GM12878 (cell line): ENCODE data around the gene CTSW. TPM values are rescaled to one million over a fixed set of nuclear protein-coding genes. Genes with fewer than 3 reads are reported as not detected.

Source experiments
- BHLHE40 ChIP-seq, 2 experiments: fragments of 450-650 bp in 1 of 2; IDR thresholded peaks; 2 replicates each; pipeline ENCODE4 v1.6.1; 2011 to 2017; ENCODE audit warnings: low read depth in 2 of 2, borderline replicate concordance in 1 of 2, improper control_type of control experiment in 1 of 2, low read length in 1 of 2, mild to moderate bottlenecking in 1 of 2
- IRF5 ChIP-seq: fragments of 450-650 bp; IDR thresholded peaks from 2 replicates; pipeline ENCODE4 v1.6.1; 2017; ENCODE audit warnings: borderline replicate concordance
- MAX ChIP-seq: IDR thresholded peaks from 2 replicates; pipeline ENCODE4 v1.6.1; 2012; ENCODE audit warnings: low read depth, low read length, improper control_type of control experiment
- MEF2A ChIP-seq: IDR thresholded peaks from 2 replicates; pipeline ENCODE4 v1.6.1; 2011; ENCODE audit warnings: low read depth, mild to moderate bottlenecking, low read length, moderate library complexity; ENCODE audit not compliant: insufficient read depth
- MEF2B ChIP-seq: fragments of 450-650 bp; IDR thresholded peaks from 2 replicates; pipeline ENCODE4 v1.6.1; 2018; ENCODE audit warnings: mild to moderate bottlenecking, moderate library complexity; ENCODE audit not compliant: partially characterized antibody, poor library complexity, severe bottlenecking
- NR2C1 ChIP-seq: fragments of 450-650 bp; IDR thresholded peaks from 2 replicates; pipeline ENCODE4 v1.6.1; 2017; ENCODE audit warnings: antibody characterized with exemption, mild to moderate bottlenecking, moderate library complexity
- PML ChIP-seq: IDR thresholded peaks from 2 replicates; pipeline ENCODE4 v1.6.1; 2012; ENCODE audit warnings: low read length, inconsistent platforms
- POU2F2 ChIP-seq: IDR thresholded peaks from 3 replicates; pipeline ENCODE4 v1.6.1; 2011; ENCODE audit warnings: low read depth, mild to moderate bottlenecking, low read length, borderline replicate concordance
- RCOR1 ChIP-seq: conservative IDR thresholded peaks from 2 replicates; pipeline ENCODE4 v1.6.1; 2012; ENCODE audit warnings: low read depth, low read length, improper control_type of control experiment
- RFX5 ChIP-seq: IDR thresholded peaks from 2 replicates; pipeline ENCODE4 v1.6.1; 2011; ENCODE audit warnings: low read depth, low read length, improper control_type of control experiment
- SMARCA5 ChIP-seq: fragments of 450-650 bp; IDR thresholded peaks from 2 replicates; pipeline ENCODE4 v1.6.1; 2017; ENCODE audit warnings: mild to moderate bottlenecking
- TAF1 ChIP-seq: IDR thresholded peaks from 2 replicates; pipeline ENCODE4 v1.6.1; 2011; ENCODE audit warnings: mild to moderate bottlenecking, low read depth, low read length, borderline replicate concordance
- ZBTB33 ChIP-seq: fragments of 450-650 bp; IDR thresholded peaks from 2 replicates; pipeline ENCODE4 v1.6.1; 2017; ENCODE audit warnings: mild to moderate bottlenecking
- ZBTB40 ChIP-seq: fragments of 450-650 bp; IDR thresholded peaks from 2 replicates; pipeline ENCODE4 v1.6.1; 2016; ENCODE audit warnings: mild to moderate bottlenecking, moderate library complexity, borderline replicate concordance
- ZNF687 ChIP-seq: fragments of 450-650 bp; IDR thresholded peaks from 2 replicates; pipeline ENCODE4 v1.6.1; 2017; ENCODE audit warnings: mild to moderate bottlenecking, moderate library complexity
- polyA plus RNA-seq, 11 experiments: library from polyadenylated mRNA; depleted of rRNA in 4 of 11; unstranded in 6 of 11; stranded (reverse) in 5 of 11; fragments of >200 nt; fragmentation: Nextera tagmentation in 4 of 11; fragmentation: Illumina TruSeq in 1 of 11; extraction: Ambion mirVana in 4 of 11; extraction: Trizol in 1 of 11; gene quantifications; 1 replicate in 1 of 11; 2 replicates in 10 of 11; pipeline versions ENCODE4 v1.2.1 to v1.2.3, GENCODE V29; 2011 to 2016; ENCODE audit warnings: inconsistent platforms in 2 of 11, missing spikeins in 2 of 11, low read depth in 1 of 11
- total RNA-seq, 4 experiments: library from RNA; depleted of rRNA in 3 of 4; stranded (reverse); fragments of >200 nt in 3 of 4; fragmentation: Illumina TruSeq in 1 of 4; extraction: Trizol in 1 of 4; gene quantifications; 2 replicates each; pipeline versions ENCODE4 v1.2.1 to v1.2.3, GENCODE V29; 2013 to 2021

CTSW gene
- total and polyA plus RNA-seq, 10 of the 15 experiments (the other 5 are each of a cell fraction or from before 2014, with no cell fraction given), result 0.53 to 12.0 (median 1.7) TPM

- 0 out of 2 replicates have a peak, but pooled peaks have one; percentile 33 for TF ChIP-seq ZNF687
- TF ChIP-seq TAF1, result peak; percentile 61; the same call in 1 of the 2 replicates
- TF ChIP-seq ZBTB40, result no peak
- TF ChIP-seq SMARCA5, result 0 out of 2 replicates have a peak, but pooled peaks have one; percentile 48
- no peak for TF ChIP-seq PML
- peak; percentile 29; the same call in 1 of the 3 replicates for TF ChIP-seq POU2F2
- TF ChIP-seq ZBTB33, result no peak
- no peak for TF ChIP-seq MAX
- TF ChIP-seq RCOR1, result no peak
- peak; percentile 68 to 86 for TF ChIP-seq BHLHE40 (IDR thresholded peaks at IDR 0.05; ENCODE audit: borderline replicate concordance in 1 of 2, low read depth in 2 of 2, low read length in 1 of 2)
- TF ChIP-seq MEF2A, result no peak
- TF ChIP-seq IRF5, result no peak
- TF ChIP-seq NR2C1, result 0 out of 2 replicates have a peak, but pooled peaks have one; percentile 21
- no peak for TF ChIP-seq RFX5
- TF ChIP-seq MEF2B, result no peak
Measured at GRCh38 chr11:65900125-65900898, 20.7 kb downstream of the CTSW start, which contains the start of gene FOSL1 (continued).
